ENCODE measurements around the gene FILIP1L.

The FILIP1L gene

GRCh38 chr3:100114413-100115030, at the start of gene FILIP1L:
Gene FILIP1L (minus strand): TSS chr3:100114501.
- H3K4me3 ChIP-seq (ENCODE audit: low read length): no peak within 1 kb of the TSS
- no peak for TF ChIP-seq CTCF (conservative IDR thresholded peaks at IDR 0.05; ENCODE audit: low read depth, low read length)

GRCh38 chr3:100163787-100164186, 49.5 kb upstream of the FILIP1L start:
- no peak for DNase-seq (ENCODE audit: low read depth)
- no peak for TF ChIP-seq CTCF (conservative IDR thresholded peaks at IDR 0.05; ENCODE audit: low read depth, low read length)
- H3K4me3 ChIP-seq (ENCODE audit: low read length): no peak overlapping the region

More at GRCh38 chr3:100114413-100115030, at the start of gene FILIP1L:
- no peak for DNase-seq (ENCODE audit: low read depth)

- TF ChIP-seq CTCF (conservative IDR thresholded peaks at IDR 0.05; ENCODE audit: low read depth, low read length): no peak
- no peak for DNase-seq (ENCODE audit: low read depth)
- H3K4me3 ChIP-seq (ENCODE audit: low read length): no peak overlapping the region
These were observed 46.2 kb upstream of the FILIP1L start for GRCh38 chr3:100160521-100160920.

GRCh38 chr3:100159331-100160153, 45.2 kb upstream of the FILIP1L start:
- TF ChIP-seq CTCF (conservative IDR thresholded peaks at IDR 0.05; ENCODE audit: low read depth, low read length): no peak
- DNase-seq (ENCODE audit: low read depth): peak; percentile 43
- H3K4me3 ChIP-seq (ENCODE audit: low read length): no peak overlapping the region

GRCh38 chr3:100158918-100159330, 44.6 kb upstream of the FILIP1L start:
- H3K4me3 ChIP-seq (ENCODE audit: low read length): no peak overlapping the region
- DNase-seq (ENCODE audit: low read depth): no peak
- no peak for TF ChIP-seq CTCF (conservative IDR thresholded peaks at IDR 0.05; ENCODE audit: low read depth, low read length)

GRCh38 chr3:100157685-100158084, 43.4 kb upstream of the FILIP1L start:
- no peak overlapping the region for H3K4me3 ChIP-seq (ENCODE audit: low read length)
- no peak for DNase-seq (ENCODE audit: low read depth)
- TF ChIP-seq CTCF (conservative IDR thresholded peaks at IDR 0.05; ENCODE audit: low read depth, low read length): no peak

GRCh38 chr3:100155590-100155989, 41.3 kb upstream of the FILIP1L start:
- no peak for DNase-seq (ENCODE audit: low read depth)
- TF ChIP-seq CTCF (conservative IDR thresholded peaks at IDR 0.05; ENCODE audit: low read depth, low read length): no peak
- H3K4me3 ChIP-seq (ENCODE audit: low read length): no peak overlapping the region

Data from retinal pigment epithelial cell (primary cell).